ENCODE measurements around the gene MTF2.

DNA sequence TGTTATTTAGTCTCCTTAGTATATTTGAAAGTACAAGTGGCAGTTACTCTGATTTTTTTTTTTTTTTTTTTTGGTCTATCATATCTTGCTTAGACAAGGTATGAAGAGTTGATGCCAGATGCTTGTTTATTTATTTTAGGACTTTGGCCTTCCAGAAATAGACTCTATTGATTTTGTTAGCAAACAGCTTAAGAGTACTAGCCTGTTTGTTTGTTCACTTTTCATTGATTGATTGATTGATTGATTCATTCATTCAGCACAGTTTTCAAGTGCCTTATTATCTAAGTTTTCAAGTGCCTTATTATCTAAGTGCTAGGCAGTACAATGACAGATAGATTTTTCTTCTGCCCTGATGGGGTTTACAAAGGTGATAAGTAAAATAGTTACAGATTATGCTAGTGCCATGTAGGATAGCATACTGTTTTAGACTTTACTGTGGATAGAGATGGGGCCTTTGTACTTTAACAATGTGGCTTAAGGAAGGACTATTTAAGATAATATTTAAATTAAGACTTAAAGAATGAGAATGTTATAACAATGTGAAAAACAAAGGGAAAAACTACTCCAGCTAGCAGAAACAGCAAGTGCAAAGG, 50.5 kb downstream of the MTF2 start:
- TF ChIP-seq, protein P1, sequence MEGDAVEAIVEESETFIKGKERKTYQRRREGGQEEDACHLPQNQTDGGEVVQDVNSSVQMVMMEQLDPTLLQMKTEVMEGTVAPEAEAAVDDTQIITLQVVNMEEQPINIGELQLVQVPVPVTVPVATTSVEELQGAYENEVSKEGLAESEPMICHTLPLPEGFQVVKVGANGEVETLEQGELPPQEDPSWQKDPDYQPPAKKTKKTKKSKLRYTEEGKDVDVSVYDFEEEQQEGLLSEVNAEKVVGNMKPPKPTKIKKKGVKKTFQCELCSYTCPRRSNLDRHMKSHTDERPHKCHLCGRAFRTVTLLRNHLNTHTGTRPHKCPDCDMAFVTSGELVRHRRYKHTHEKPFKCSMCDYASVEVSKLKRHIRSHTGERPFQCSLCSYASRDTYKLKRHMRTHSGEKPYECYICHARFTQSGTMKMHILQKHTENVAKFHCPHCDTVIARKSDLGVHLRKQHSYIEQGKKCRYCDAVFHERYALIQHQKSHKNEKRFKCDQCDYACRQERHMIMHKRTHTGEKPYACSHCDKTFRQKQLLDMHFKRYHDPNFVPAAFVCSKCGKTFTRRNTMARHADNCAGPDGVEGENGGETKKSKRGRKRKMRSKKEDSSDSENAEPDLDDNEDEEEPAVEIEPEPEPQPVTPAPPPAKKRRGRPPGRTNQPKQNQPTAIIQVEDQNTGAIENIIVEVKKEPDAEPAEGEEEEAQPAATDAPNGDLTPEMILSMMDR (IDR thresholded peaks at IDR 0.05): no peak
- TF ChIP-seq POLR2A (IDR thresholded peaks at IDR 0.05): no peak

Measured in uterus (tissue), 2 donors.